Transverse colon (tissue), 1 donor: ENCODE results near the gene SLC35F3.

Source experiments
- EP300 ChIP-seq: sonication (generic); formaldehyde crosslinking; IDR thresholded peaks from one replicate; pipeline ENCODE4 v1.6.1; 2017; ENCODE audit warnings: antibody characterized with exemption, low read depth
- POLR2A ChIP-seq: fragments of 450-650 bp; IDR thresholded peaks from one replicate; pipeline ENCODE4 v1.6.1; 2016; ENCODE audit warnings: antibody characterized with exemption, mild to moderate bottlenecking, moderate library complexity

DNA sequence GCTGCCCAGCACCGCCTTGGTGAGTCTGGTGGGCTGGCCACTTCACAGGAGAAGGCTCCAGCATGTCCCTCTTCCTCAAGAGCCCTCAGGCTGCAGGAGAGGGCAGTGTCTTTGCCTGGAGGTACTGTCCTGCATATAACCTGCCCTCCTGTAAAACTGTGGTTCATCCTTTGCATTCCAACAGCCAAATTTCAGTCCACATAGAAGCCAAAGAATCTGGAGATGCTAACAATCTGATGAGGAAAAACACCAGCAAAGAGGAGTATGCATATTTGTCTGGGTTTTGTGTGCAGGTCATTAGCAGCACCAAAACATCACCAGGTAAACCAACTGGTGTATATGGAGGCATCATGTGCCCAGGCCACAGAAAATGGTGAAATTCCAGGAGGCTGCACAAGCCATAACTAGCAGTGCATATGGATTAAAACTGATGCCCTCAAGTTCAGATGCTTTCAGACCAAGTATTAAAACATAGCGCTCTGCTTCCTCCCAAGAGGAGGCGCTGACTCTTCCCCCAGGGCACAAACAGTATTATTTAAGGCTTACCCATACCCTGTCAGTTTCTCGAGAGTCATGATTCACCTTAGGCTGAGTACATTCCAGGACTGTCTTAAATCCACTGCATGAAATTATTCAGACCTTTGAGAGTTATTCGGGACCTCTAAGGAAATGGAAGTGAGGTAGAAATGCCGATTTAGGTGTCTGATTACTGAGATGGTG, 318.2 kb downstream of the SLC35F3 start:
- TF ChIP-seq POLR2A (no peak), EP300 (no peak)
